Stimulated activated CD4-positive, alpha-beta T cell treated with anti-CD3 and anti-CD28 coated beads, TNF-alpha, amount 100 ng/mL, for 4 hours (primary cell): ENCODE data around the gene NKG7.
"Not testable (repeated sequence)": the region's sequence is repeated elsewhere in the genome, so short reads cannot be mapped to it uniquely, and the experiment has no call there.

Source experiments
- DNase-seq, 3 experiments: peaks; one replicate each; pipeline ENCODE4 v3.0.0-alpha.2; 2020; ENCODE audit warnings: low read depth in 3 of 3

The NKG7 gene

DNA sequence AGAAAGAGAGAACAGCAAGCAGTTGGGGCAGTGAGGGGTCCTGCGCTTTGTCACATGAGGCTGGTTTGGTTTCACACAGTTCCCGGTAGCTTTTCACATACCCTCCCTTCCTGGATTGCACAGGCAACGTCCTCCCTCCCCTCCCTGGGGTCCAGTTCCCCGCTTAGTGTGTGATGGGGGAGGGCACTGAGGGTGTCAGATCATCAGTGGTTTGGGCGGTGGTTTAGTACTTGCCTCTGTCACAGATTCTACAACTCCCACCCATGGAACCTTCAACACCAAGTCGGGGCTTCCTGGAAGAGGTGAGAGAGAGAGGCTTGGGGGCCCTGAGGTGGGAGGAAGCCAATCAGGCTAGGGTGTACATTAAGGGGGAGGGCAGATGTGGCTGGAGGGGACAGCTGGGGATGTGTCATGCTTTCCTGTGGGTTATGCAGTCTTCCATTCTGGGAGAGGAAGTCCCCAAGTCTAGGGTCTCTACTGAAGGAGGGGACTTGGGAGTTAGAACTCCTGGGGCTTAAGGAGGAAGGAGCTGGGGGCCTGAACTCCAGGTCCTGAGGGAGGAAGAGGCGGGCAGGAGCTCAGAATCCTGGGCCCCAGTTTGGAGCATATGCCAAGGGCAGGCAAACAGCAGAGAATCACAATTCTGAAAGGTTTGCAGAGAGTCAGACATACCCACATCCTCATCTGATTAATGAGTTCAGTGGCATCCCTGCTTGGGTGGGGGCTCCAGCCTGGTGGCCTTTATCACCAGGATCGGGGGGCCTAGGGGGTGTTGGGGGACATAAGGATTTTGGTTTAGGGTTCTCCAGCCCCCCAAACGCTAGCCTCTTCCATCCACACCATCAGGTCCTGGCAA is at the start of gene NKG7:
Gene NKG7 (minus strand): TSS at position 6 of the 856 bp plus-strand sequence. CDS start 119 bp downstream, outside the sequence.
- DNase-seq = peak; percentile 33 to 68 (median 54)

DNA sequence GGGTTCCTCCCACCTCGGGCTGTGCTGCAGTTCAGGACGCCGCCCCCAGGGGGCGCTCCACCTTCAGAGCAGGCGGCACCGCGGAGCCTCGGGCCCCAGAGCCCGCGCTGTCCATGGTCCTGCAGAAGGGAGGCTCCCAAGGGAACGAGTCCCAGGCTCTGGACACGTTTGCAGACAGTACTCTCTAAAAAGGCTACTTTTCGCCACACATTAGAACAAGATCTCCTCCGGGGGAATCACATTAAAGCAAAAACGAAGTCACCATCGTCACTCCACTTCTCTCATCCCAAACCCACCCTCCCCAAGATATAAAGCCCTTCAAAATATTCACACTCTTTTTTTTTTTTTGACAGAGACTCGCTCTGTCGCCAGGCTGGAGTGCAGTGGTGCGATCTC is 49.6 kb upstream of the NKG7 start:
- DNase-seq = peak; percentile 68 to 91 (median 71)

GRCh38 chr19:51421229-51422052 is 49.0 kb upstream of the NKG7 start:
- DNase-seq = no peak

DNA sequence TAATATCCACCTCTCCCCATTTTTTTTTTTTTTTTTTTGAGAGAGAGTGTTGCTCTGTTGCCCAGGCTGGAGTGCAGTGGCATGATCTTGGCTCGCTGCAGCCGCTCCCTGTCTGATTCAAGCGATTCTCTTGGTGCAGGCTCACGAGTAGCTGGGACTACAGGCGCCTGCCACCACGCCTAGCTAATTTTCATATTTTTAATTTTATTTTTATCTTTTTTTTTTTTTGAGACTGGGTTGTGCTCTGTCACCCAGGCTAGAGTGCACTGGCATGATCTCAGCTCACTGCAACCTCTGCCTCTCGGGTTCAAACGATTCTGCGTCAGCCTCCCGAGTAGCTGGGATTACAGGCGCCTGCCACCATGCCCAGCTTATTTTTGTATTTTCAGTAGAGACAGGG is 48.1 kb upstream of the NKG7 start:
- DNase-seq = not testable (repeated sequence)

GRCh38 chr19:51418707-51419106 is 46.3 kb upstream of the NKG7 start:
- no peak for DNase-seq

GRCh38 chr19:51417810-51418157 is 45.3 kb upstream of the NKG7 start:
- DNase-seq = no peak

DNA sequence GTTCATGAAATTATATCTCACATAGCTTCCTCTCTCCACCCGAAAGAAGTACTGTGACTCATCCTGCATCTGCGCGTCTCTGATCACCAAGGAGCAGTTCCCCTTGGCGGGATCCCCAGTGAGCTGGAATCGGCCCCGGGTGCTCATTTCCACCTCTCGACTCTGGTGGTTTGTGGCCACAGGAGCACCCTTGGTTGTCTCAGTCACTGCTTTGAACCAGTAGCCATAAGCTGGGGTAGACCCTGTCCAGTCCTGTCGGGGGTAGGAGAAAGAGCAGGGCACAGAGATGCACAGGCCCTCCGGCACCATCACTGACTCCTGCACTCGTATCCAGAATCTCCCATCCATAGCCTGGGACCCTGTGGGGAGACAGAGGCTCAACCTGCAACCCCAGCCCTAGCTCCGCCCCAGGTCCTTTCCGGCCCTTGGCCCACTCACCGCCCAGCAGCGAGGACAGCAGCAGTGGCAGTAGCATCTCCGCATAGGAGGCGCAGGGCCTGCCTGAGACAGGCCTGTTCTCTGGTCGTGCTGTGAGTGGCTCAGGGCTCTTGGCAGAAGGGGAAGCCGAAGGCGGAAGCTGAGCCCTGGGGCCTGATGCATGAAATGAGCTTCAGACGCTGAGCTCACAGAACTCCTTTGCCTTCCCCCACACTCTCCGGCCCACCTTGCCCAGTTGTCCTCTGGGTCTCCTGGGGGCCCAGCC is 44.8 kb upstream of the NKG7 start, which contains the start of gene SIGLEC10:
Gene SIGLEC10 (minus strand): TSS at position 536 of the 703 bp plus-strand sequence. CDS start 61 bp downstream, at position 475.
- no peak for DNase-seq

DNA sequence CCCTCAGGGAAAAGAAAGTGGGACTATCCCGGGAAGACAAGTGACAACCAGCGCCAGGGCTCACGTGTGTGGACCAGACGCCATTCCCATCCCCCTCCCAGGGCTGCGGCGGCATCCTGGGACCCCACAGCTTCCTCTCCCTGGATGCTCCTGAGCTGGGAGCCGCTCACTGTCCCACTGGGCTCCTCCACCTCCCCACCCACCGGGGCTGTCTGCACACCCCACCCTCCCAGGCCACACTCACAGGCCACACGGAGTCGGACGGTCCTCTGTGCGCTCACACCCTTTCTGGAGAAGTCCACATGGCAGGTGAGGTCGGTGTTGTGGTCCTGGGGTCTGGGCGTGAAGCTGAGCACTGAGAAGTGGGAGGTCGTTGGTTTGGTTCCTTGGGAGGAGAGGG is 44.0 kb upstream of the NKG7 start:
- DNase-seq = not testable (repeated sequence)

DNA sequence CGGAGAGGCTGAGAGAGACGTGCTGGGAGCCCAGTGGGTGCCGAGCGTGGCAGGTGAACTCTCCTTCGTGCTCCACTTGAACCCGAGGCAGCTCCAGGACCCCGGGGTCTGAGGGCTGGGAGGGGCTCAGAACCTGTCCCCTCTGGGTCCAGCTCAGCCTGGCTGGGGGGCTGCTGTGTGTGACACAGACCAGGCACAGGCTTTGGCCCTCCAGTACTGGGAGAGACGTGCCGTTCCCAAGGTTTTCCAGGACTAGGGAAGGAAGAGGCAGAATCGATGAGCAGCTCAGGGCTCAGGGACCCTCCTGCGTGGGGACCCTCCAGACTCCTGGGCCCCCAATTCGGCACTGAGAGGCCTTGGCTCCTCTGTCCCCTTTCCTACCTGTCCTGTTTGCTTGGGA is 42.7 kb upstream of the NKG7 start:
- DNase-seq = no peak

GRCh38 chr19:51410950-51411748 is 38.7 kb upstream of the NKG7 start:
- DNase-seq = no peak

DNA sequence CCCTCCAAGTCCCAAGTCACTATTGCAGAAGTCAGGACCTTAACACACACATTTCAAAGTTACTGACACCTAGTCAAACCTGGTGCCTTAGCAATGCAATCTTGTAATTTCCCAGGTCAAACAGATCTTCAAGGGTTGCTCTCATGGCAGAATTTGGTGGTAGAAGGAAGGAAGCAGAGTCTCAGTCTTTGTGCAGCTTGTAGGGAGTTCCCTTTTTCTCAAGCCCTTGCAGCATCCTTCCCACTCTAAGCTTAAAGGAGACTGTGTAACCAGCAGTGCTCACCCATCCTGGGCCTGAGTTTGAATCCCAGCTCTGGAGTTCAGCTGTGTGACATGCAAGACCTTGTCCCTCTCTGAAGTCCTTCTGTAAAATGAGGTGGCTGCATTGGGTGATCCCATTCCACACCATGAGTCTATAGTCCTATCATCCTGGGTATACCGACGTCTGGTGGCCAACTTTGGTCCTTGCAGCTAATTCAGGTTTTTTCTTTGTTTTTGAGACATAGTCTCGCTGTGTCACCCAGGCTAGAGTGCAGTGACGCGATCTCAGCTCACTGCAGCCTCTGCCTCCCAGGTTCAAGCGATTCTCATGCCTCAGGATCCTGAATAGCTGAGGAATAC is 35.2 kb upstream of the NKG7 start:
- no peak for DNase-seq

- no peak for DNase-seq
Measured at GRCh38 chr19:51402117-51402516, 29.7 kb upstream of the NKG7 start.

- not testable (repeated sequence) for DNase-seq
Measured at GRCh38 chr19:51399936-51400335, 27.5 kb upstream of the NKG7 start.

DNA sequence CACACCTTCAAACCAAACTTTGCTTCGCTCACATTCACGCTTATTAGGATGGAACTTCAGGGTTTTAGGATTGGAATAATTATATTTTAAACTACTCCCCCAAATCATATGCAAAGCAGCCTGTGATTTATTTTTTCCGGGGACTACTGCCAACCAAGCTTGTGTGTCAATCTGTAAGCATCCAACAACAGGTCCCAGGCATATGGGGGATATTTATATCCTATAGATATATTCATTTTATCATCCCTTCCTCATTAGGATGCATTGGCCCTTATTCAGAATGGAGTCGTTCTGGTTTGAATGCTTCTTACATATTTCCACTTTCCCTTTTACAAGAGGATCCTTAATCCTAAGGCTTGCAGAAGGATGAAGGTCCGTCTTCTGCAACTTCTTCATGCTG is 26.8 kb upstream of the NKG7 start:
- no peak for DNase-seq

- DNase-seq = no peak
Measured at GRCh38 chr19:51398096-51398704, 25.7 kb upstream of the NKG7 start.

DNA sequence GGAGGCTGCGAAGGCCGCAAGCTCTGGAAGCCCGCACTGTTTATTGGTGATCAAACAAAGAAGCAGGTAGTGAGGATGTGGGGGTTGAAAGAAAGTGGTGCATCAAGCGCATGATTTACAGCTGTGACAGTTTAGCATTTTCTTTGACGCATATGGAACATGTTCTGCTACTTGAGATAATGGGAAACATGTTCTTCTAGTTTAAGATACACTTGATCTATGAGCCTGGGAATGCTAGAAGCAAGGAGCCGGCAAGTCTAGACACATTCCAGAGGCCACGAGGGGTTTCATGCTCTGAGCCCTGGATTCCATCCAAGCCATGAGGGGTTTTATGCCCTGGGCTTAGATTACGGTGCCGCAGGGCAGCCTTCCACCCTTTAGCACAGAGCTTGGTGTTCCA is 25.0 kb upstream of the NKG7 start:
- not testable (repeated sequence) for DNase-seq

DNA sequence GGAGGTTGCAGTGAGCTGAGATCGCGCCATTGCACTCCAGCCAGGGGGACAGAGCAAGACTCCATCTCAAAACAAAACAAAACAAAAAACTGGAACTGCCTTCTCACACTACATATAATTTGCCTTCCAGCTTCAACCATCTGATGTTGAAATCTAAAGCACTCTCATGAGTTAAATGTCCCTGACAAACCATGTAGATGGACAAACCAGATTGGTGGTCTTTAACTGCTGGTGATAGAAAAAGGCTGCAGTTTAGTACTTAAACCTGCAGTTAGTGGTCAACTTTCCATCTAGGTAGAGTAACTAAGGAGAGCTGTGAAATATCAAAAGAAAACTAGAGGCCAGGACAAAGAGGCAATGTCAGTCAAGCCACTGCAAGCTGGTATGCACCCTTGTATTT is 23.7 kb upstream of the NKG7 start:
- no peak for DNase-seq

DNA sequence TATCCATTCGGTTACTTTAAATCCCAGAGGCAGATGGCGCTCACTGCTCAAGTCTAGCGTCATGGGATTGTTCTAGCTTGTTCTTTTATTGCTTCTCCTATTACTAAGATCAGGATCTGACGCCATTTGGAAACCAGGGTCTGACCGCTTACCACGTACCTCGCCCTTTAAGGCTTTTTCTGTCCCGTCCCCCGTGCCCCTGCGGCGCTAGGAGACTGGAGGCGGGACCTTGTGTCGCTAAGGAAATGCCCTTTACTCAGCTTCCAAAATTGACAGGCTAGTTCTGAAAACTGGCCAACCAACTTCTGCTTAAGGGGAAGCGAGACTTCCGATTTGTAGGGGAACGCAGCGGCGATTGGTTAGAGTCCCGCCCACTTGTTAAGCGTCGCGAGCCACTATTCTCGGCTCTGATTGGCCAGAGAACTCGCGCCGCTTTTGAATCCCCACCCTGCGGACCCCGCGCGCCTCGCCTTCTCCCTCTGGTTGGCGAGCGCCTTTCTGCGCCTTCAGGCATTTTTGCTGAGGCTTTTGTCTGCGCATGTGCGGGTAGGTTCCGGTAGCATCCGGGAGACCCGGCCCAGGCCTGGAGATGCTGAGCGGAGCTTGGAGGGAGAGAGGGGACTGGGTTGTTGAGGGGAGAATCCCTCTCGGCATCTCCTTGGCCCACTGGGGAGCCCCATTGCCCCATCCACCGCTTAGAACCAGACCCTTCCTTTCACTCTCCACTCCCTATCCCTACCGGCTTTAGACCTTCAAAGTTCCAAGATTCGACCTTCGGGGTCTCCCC is 21.8 kb upstream of the NKG7 start:
- peak; percentile 57 to 80 (median 79) for DNase-seq

- DNase-seq = no peak
Measured at GRCh38 chr19:51392701-51393100, 20.2 kb upstream of the NKG7 start.
